GM10266 (cell line): ENCODE data around the gene ARFGEF3.

Experiments used
- DNase-seq: peaks from one replicate; pipeline ENCODE4 v3.0.0; 2012; ENCODE audit errors: extremely low spot score
- CTCF ChIP-seq: IDR thresholded peaks from 2 replicates; pipeline ENCODE4 v1.5.1; 2012; ENCODE audit warnings: mild to moderate bottlenecking, low read depth; ENCODE audit not compliant: control insufficient read depth, insufficient read depth; ENCODE audit errors: missing control alignments

ARFGEF3 gene

GRCh38 chr6:138374230-138374629 is 212.5 kb downstream of the ARFGEF3 start:
- no peak for TF ChIP-seq CTCF

GRCh38 chr6:138374815-138375214 is 213.1 kb downstream of the ARFGEF3 start:
- no peak for TF ChIP-seq CTCF
- DNase-seq, result no peak

More at GRCh38 chr6:138374230-138374629, 212.5 kb downstream of the ARFGEF3 start:
- no peak for DNase-seq

GRCh38 chr6:138377042-138377441 is 215.3 kb downstream of the ARFGEF3 start:
- no peak for DNase-seq
- TF ChIP-seq CTCF, result no peak

- no peak for TF ChIP-seq CTCF
- no peak for DNase-seq
These were observed 216.1 kb downstream of the ARFGEF3 start, which contains the start of gene SMIM28 for GRCh38 chr6:138377844-138378243. SMIM28 (plus strand) TSS chr6:138377905; CDS start chr6:138378073, 168 bp downstream.

- TF ChIP-seq CTCF, result no peak
- no peak for DNase-seq
These were observed 216.7 kb downstream of the ARFGEF3 start for GRCh38 chr6:138378463-138378862.

GRCh38 chr6:138382498-138383265 is 220.9 kb downstream of the ARFGEF3 start:
- TF ChIP-seq CTCF, result no peak
- DNase-seq, result no peak

- DNase-seq, result no peak
- TF ChIP-seq CTCF, result no peak
These were observed 222.0 kb downstream of the ARFGEF3 start for GRCh38 chr6:138383776-138384175.
